HG03196 (cell line): Measurements from ENCODE around the gene NEGR1.
"Not testable (repeated sequence)": the region's sequence is repeated elsewhere in the genome, so short reads cannot be mapped to it uniquely, and the experiment has no call there.

Source experiments
- ATAC-seq: cut with Tn5 transposase; IDR thresholded peaks from one replicate; pipeline ENCODE4 v1.9.1; 2021; ENCODE audit not compliant: unreplicated experiment

The NEGR1 gene

DNA sequence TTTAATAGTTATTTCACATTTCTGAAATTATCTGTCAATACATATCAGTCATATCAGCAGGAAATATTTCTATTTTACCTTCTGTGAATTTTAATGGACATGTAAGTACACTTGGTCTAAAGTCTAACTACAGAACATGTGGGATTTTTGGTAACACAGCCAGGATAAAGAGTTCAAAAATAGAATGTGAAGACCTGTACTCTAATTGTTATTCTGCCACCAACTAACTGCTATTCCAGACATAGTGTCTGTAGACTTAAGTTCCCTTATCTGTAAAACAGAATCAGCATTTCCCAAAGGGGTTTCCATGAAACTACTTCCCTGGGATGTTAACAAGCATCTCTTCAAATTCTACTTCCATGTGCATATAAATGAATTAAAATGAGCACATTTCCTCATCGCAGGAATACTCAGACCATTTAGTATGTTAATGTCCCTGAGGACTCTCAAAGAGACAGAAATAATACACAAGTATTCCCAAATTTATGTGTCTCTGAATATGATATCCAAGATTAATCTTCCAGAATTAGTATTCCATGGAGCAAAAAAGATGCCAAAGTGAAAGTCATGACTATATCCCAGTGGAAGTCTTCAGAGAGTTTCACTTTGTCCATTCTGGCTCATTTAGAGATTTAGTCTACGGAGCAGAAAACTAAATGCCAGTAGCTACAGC is 325.6 kb downstream of the NEGR1 start:
- no peak for ATAC-seq

DNA sequence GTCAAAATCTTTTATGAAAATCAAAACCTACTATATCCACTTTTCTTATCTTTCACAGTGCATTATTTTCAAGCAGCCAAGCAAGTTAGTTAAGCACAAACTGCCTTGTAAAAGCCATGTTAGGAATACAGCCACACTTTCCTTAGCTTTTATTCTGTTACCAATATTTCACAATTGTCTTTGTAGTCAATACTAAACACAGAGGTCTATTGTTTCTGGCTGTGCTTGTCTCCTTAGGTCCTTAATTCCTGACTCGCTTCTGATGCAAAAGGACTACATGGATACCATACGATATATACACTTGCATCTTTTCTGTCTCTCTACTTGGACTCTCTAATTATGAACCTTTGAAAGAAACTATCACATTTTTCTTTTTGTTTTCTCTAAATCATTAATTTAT is 331.8 kb downstream of the NEGR1 start:
- no peak for ATAC-seq

DNA sequence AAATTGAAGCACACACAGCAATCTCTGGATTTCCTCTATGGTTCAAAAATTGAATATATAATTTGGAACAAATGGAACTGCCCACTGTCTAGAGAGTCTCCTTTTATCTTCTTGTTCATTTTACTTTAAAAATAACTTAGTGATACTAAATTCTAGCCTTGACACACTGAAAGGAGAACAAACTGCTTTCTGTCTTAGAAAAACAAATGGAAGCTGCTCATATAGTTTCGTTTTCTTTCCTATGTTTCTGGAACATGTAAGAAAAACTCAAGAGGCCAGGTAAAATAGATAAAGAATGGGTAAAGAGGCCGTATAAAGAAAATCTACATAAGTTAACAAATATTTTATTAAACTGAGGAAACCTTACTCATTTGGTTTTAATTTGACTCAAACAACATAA is 332.7 kb downstream of the NEGR1 start:
- no peak for ATAC-seq

DNA sequence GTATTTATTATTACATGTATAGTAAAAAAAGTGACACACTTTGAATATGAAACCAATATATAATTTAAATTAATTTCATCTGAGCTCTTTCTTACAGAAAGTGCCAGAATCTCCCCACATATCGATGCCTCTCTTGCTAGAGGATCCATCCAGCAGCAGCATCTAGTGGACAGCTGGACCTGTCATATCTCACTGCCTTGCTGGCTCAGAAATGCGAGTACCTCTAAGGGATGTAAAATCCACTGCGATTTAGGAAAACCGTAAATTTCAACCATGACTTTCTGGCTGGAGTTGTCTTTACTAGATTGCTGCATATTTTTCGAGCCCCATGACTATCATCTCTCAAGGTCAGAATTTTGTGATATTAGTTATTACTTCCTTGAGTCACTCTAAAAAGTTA is 333.8 kb downstream of the NEGR1 start:
- ATAC-seq, result no peak

DNA sequence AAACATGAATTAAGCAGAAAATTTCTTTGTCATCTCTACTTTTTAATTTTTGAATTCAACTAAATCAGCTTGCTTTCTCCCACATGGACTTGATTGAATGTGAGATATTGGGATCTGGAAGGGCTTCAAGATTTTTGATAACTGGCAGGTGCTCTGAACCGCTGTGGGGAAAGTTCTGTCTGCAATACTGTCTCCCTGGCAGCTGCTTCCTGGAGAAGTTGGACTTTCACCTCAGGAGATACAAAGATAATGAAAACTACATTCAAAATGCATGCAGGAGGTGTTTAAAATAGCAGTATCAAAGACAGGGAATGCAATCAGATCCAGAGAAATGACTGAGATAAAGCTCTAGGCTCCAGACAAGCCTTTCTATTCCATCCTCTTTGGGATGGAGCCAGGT is 338.3 kb downstream of the NEGR1 start:
- ATAC-seq, result no peak

DNA sequence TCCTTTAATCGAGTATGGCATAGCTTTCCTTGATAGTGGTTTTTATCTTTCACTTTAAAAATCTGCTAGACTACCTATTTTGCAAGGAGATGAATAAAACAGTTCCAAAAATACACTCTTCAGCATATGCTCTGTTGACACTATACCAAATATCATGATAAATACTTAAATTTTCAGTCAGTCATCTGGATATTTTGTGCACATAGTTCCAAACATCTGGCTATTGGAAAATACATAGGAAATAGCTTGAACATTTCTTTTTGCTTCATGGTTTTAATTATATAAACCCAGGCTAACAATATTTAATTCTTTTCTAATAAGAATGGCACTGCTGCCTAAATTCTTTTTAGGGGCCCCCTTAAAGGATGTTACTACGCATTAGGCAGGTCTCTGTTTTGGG is 342.1 kb downstream of the NEGR1 start:
- no peak for ATAC-seq

DNA sequence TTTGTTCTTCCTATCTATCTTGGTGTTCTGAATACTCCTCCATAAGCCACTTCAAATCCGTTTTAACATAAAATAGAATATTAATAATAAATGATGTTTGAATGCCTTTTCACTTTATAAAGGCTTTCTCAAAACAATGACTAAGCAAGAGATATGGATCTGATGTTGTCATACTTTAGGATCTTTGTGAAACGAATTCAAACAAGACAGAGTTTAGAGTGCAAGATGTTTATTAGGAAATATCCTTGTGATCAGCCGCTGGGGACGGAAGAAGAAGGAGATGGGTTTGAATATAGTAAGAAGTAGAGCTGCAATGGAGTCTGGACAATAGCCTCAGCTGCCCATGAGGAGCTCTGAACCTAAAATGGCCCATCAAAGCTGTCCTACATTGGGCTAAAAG is 351.8 kb downstream of the NEGR1 start:
- ATAC-seq, result no peak

DNA sequence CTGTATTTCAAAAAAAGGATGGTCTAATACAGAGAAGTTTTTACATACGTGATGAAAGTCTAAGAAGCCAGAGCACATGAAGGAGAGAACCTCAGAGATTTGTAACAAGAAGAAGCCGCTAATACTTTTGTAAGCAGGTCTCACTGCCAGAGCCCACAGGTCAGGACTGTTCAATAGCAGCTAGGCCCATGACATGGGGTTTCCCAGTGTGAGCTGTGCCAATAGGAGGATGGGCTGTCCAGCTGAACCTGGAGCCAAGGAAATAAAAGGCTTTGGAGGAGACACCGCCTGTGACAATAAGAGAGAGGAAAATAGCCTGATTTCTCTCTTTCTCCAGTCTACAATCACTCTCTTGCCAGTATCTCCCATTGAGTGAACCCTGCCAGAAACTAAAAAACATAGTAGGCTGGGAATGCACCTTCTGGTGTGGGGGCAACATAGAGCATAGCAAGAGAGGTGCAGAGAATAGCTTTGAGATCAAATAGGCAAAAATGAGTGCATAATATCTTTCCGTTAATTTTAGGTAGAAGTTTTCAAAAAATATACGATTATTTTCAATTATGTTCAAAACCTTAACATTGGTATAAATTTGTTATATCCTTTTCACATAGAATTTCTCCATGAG is 360.3 kb downstream of the NEGR1 start:
- ATAC-seq, result no peak

DNA sequence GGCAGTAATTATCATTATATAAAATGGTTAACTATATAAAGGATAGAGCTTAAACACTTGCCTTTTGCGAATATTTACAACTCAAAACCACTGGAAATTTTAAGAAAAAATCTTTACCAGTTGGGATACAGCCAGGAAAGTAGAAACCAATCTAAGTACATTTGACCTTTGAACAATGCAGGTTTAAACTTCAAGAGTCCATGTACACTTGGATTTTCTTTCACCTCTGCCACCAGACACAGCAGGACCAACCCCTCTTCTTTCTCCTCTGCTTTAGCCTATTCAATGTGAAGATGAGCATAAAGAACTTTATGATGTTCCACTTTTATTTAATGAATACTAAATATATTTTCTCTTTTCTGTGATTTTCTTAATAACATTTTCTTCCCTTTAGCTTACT is 361.1 kb downstream of the NEGR1 start:
- no peak for ATAC-seq

DNA sequence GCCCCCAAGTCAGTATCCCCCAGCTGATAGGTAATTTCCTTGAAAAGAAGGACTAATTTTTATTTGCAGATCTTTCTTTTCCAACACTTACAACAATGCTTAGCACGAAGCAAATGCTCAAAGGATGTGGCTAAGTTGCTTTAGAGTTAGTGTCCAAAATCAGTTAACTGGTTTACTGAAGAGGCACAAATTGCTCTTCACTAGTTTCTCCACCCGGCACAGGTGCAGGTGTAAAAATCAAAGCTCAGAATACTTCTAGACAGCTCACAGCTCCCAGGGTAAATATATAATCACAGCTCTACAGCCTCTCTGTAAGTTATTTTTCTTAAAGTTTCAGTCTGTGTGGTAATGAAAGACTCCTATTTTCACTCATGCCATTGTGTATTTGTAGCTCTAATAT is 361.8 kb downstream of the NEGR1 start:
- no peak for ATAC-seq

DNA sequence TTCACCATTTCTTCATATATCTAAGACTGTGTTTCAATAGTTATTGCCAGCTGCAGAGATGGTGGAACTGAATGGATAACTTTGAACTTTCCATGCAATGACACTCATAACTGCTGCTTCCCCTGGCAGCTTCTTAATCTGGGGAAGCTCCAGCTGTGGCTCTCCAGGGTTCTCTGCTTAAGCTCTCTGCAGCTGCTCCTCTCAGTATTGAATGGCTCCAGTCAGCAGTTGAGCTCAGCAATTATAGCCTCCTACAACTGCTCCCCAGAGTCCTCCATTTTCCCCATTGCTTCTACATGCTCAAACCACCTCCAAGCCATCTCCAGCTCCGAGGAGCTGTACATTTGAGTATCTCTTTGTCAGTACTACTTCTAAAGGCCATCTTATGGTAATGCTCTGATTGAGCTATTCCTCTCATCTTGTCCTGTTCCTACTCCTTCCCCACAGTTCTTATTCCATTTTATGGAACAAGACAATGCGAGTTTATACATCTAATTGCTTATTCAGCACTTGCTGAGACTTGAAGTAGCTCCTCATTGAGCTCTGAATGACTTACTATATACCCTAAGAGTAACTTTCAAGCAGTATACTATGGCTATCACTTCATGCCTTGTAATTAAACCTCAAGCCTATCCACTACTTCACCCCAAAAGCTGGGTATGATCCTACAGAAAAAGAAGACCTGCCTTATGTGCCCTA is 362.4 kb downstream of the NEGR1 start:
- ATAC-seq, result no peak

DNA sequence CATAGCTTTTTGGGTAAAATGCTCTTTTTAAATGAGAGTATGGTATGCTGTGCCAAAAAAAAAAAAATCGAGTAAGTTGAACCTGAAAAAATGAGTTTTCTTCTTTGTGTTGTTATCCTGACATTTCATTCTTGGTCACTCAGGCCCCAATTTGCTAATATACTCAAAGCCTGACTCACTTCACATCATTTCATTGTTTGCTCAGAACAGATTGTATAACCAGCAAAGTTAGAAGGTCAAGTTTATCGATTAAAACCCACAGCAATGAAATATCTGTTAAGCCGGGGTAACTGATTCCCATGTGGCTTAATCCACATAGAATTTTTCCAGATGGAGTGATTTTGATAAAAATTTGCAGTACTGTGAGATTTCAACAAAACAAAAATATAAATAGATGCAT is 363.7 kb downstream of the NEGR1 start:
- ATAC-seq, result no peak

DNA sequence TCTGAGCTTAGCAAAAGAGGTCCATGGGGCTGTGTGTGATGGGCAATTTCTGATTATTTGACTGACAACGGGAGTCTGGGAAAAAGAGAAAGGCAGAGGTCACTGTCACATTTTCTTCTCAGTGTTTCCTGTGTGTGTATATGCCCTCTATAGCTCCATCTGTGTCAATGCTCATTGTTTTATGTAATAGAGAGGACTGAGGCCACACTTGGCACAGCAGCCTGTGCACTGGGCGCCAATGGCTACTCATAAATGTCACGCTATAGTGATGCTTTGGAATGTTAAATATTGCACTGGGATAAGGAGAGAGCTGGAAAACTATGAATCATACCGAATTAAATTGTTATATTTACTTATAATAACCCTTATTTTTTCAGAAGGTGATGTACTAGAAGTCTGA is 365.4 kb downstream of the NEGR1 start:
- no peak for ATAC-seq

DNA sequence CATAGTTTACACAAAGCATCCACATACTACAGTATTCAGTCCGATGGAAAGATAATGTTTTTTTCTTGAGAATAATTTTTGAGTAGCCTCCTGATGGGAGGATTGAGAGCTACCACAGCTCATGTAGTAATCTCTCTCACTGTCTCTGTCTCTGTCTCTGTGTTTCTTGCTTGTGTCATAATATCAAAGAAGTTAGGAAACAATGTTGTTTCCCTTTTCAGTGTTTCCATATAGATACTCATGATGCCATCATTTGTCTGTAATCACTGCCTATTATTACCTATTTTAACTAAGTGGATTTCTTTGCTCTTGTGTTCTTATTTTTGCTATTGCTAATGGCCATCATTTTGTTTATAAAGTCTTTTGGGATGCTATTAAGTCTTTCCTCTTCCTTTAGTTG is 367.7 kb downstream of the NEGR1 start:
- ATAC-seq, result no peak

DNA sequence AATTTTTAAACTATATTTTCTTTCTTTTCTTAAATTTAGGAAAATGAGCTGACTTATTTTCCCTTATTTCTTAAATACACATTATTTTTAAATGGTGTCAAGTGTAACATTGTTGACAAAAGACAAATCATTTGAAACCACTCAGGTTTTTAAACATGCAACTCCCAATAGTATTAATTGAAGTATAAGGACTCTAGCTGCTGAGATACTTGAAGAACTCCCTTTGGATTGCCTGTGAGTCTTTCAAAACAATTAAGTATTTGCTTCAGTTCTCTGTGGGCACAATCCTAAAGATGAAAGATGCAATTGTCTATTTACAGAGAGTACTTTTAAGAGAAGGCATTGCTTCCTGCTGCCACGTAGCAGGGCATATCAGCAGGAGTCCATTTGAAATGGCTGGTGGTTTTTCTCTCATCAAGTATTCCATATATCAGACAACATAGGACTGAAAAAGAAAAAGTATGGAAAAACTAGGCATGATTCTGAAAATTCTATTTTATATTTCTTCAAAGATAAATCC is 373.4 kb downstream of the NEGR1 start:
- ATAC-seq, result no peak

DNA sequence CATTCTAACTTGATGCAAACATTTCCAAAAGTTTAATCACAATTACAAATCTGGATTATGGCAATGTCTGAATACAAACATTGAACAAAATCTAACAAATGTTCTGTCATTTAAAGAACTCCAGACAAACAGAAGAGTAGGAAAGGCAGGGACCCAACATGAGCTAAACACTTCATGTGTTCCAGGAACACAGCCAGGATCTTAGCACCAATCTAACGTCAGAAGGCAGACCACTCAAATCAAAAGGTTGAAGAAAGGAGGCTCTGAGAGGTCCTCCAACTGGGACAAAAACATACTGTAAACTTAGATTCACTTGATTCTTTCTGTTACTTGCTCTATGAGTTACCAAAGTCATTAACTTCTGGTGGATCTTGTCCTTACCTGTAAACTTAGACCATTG is 374.0 kb downstream of the NEGR1 start:
- no peak for ATAC-seq

DNA sequence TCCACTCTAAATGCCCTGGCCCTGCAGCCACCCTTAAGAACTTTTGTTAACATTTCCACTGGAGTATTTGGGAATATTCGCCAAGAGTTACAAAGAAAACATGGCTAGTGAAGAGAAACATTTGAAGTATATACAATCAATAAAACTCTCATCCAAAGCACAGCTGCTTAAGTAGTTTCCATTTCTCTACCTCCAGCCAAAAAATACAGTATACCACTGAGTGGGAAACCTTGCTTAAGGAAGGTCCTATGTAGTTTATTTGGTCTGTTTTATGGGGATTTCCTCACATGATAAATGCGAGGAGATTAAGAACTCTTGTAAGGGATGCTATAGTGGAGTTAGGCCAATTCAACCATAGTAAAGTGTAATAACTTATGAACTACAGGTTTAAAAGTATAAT is 382.5 kb downstream of the NEGR1 start:
- ATAC-seq, result no peak

DNA sequence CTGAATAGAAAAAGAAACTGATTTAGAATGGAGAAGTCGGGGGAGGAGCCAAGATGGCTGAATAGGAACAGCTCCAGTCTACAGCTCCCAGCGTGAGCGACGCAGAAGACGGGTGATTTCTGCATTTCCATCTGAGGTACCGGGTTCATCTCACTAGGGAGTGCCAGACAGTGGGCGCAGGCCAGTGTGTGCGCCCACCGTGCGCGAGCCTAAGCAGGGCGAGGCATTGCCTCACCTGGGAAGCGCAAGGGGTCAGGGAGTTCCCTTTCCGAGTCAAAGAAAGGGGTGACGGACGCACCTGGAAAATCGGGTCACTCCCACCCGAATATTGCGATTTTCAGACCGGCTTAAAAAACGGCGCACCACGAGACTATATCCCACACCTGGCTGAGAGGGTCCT is 394.2 kb downstream of the NEGR1 start:
- not testable (repeated sequence) for ATAC-seq

DNA sequence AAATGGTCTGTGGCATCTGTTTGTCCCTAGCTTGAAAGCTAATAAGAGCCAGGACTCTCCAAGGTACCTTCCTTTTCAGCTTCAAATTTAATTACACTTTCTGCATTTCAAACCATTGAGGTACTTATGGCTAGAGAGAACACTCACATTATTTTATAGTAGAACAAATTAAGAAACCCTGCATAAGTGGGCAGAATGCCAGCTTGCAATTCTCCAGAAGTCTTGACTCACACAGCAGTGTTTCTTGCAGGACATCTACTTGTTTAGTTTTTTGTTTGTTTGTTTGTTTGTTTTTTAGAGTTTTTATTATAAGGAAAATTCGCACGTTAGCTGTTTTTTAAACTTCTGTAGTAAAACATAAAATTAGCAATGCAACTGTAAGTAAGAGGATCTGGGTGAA is 397.2 kb downstream of the NEGR1 start:
- ATAC-seq, result no peak

DNA sequence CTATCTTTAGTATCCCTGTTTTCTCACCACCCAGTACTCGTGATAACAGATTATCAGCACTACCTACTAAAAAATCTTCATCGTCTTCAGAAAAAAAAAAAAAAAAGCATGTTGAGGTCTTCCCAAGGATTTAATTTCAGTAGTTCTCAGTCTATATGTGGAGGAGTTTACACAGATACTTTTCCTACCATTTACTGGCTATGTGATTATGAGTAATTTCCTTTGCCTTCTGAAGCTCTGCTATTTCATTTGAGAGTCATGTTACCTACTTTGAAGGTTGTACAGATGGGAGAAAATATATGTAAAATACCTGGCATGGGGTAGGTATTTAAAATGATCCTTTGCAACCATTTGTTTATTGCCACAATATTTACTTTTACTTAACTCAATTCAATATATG is 399.7 kb downstream of the NEGR1 start:
- ATAC-seq, result no peak

DNA sequence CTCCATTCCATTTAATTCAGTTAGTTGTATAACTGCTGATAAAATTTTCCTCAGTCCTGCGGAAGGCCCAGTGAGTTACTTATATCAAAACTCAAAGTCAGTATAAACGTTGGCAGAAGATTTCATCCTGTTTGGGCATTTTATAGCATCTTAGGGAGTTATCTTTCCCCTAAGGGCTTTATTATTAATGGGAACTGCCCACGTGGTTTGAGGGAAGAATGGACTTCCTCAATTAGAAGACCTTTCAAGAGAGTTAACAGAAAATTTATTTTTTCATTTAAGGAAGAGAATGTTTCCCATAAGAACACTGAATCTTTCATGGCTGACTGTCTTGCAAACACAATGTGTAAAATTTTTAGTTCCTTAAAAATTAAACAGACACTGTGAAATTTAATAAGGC is 400.1 kb downstream of the NEGR1 start:
- no peak for ATAC-seq

DNA sequence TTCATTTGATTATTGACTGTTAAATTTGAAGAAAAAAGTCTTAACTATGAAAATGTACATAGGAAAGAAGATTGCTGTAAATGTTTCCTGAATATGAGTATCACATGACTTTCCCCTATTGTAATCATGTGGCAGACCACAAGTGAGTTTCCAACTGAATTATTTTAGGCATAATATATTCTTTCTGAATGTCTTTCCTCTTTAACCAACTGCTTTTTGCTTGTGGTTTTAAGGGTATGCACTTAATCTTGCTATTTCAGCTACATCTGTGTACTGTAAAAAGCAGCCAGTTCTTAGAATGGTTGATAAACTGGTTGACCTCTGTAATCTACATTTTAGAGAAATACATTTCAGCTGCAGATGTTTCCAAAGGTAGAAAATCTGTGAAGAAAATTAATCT is 400.7 kb downstream of the NEGR1 start:
- no peak for ATAC-seq
